DOHH2 (cell line): Measurements from ENCODE around the gene ASPDH.

Experiments used
- CTCF ChIP-seq: fragments of 200-600 bp; sonication (generic); IDR thresholded peaks from one replicate; pipeline ENCODE4 v1.5.1; 2014; ENCODE audit warnings: antibody characterized with exemption, mild to moderate bottlenecking, low read depth, low read length; ENCODE audit not compliant: poor library complexity, severe bottlenecking
- EZH2phosphoT487 ChIP-seq: fragments of 200-600 bp; sonication (generic); IDR thresholded peaks from 2 replicates; pipeline ENCODE4 v1.6.1; 2017; ENCODE audit warnings: borderline replicate concordance, mild to moderate bottlenecking, antibody characterized with exemption, low read length, moderate library complexity, mixed read lengths

GRCh38 chr19:50557009-50557613 is 43.4 kb upstream of the ASPDH start:
- TF ChIP-seq CTCF = no peak
- TF ChIP-seq EZH2phosphoT487 = no peak
